Measurements from ENCODE around the gene TXNL1. TPM values are rescaled to one million over a fixed set of nuclear protein-coding genes. Genes with fewer than 3 reads are reported as not detected.

Gene TXNL1
- total and polyA plus RNA-seq, 2 donors (not counting 3 experiments of a cell fraction or from before 2014, with no cell fraction given): 29.5 to 81.2 TPM

- intact Hi-C loops (cut with micrococcal nuclease) (no loop called here), dilution Hi-C loops (cut with MboI; ENCODE audit: extremely low pct_ligation_motif_present, low sequenced_read_pairs) (no loop called here)
- no peak for FAIRE-seq
- TF ChIP-seq JUN (IDR thresholded peaks at IDR 0.05; ENCODE audit: borderline replicate concordance, insufficient read depth, insufficient read length, low read depth): no peak
- Histone ChIP-seq H3K4me1 (ENCODE audit: control insufficient read depth, extremely low read depth, insufficient read depth, low read length) (peaks cover 13% of the 10 kb centered on the region), H3K27ac (ENCODE audit: insufficient read depth, low read depth, low read length) (no peak overlapping the region), H3K27me3 (ENCODE audit: control insufficient read depth in 2 of 2, insufficient read depth in 2 of 2, low read length in 2 of 2) (no peaks in the 10 kb centered on the region), H3K79me2 (ENCODE audit: control insufficient read depth, insufficient read depth, low read length) (peaks cover 98% of the 10 kb centered on the region), H2AFZ (ENCODE audit: low read depth, low read length) (no peak overlapping the region), H4K20me1 (replicated peaks; ENCODE audit: control insufficient read depth, extremely low read depth, insufficient read depth, low read length) (peaks cover 15% of the 10 kb centered on the region), H3K4me3 (replicated peaks in 1 of 3; ENCODE audit: insufficient read depth in 1 of 3, low read depth in 1 of 3, low read length in 3 of 3) (no peak overlapping the region), H3K36me3 (ENCODE audit: control insufficient read depth in 2 of 2, extremely low read depth in 1 of 2, insufficient read depth in 2 of 2, low read length in 2 of 2) (peaks cover 0 to 2% of the 10 kb centered on the region in 2 experiments), H3K9me3 (replicated peaks; ENCODE audit: control insufficient read depth, insufficient read depth, low read length) (no peaks in the 10 kb centered on the region), H3K9me1 (replicated peaks; ENCODE audit: control insufficient read depth, extremely low read depth, insufficient read depth, low read length) (no peaks in the 10 kb centered on the region), H3K4me2 (ENCODE audit: insufficient read depth, low read length) (no peak overlapping the region), H3K9ac (replicated peaks; ENCODE audit: extremely low read depth, insufficient read depth, low read length) (no peak overlapping the region)
- ChIA-PET CTCF (interaction anchor here (1.1 to 1.3 kb wide), 2 partner anchors 14 to 16 kb away, joined by 3 to 4 read pairs; no protein-coding TSS in a partner anchor), POLR2A (interaction anchor here (0.7 kb wide), 1 partner anchor 9 kb away, joined by 6 read pairs; no protein-coding TSS in a partner anchor)
- BruUV-seq (replicated peaks): no TSS peak
- DNase-seq (ENCODE audit: low read depth, low spot score): no peak
Measured at GRCh38 chr18:56632070-56633022, 6.0 kb downstream of the TXNL1 start.

- Histone ChIP-seq H4K20me1 (replicated peaks; ENCODE audit: control insufficient read depth, extremely low read depth, insufficient read depth, low read length) (peaks cover 8% of the 10 kb centered on the region), H3K79me2 (ENCODE audit: control insufficient read depth, insufficient read depth, low read length) (peaks cover 80% of the 10 kb centered on the region), H3K27me3 (ENCODE audit: control insufficient read depth in 2 of 2, insufficient read depth in 2 of 2, low read length in 2 of 2) (no peaks in the 10 kb centered on the region), H3K9ac (replicated peaks; ENCODE audit: extremely low read depth, insufficient read depth, low read length) (no peak overlapping the region), H3K4me1 (ENCODE audit: control insufficient read depth, extremely low read depth, insufficient read depth, low read length) (no peaks in the 10 kb centered on the region), H3K9me3 (replicated peaks; ENCODE audit: control insufficient read depth, insufficient read depth, low read length) (no peaks in the 10 kb centered on the region), H2AFZ (ENCODE audit: low read depth, low read length) (no peak overlapping the region), H3K27ac (ENCODE audit: insufficient read depth, low read depth, low read length) (no peak overlapping the region), H3K36me3 (ENCODE audit: control insufficient read depth in 2 of 2, extremely low read depth in 1 of 2, insufficient read depth in 2 of 2, low read length in 2 of 2) (peaks cover 0 to 3% of the 10 kb centered on the region in 2 experiments), H3K4me2 (ENCODE audit: insufficient read depth, low read length) (no peak overlapping the region), H3K9me1 (replicated peaks; ENCODE audit: control insufficient read depth, extremely low read depth, insufficient read depth, low read length) (no peaks in the 10 kb centered on the region), H3K4me3 (replicated peaks in 1 of 3; ENCODE audit: insufficient read depth in 1 of 3, low read depth in 1 of 3, low read length in 3 of 3) (no peak overlapping the region)
- TF ChIP-seq POLR2AphosphoS5 (IDR thresholded peaks at IDR 0.05; ENCODE audit: insufficient read depth, low read depth, low read length) (no peak), JUN (IDR thresholded peaks at IDR 0.05; ENCODE audit: borderline replicate concordance, insufficient read depth, insufficient read length, low read depth) (no peak), EZH2 (IDR thresholded peaks at IDR 0.05; ENCODE audit: borderline replicate concordance, low read depth, low read length, severe bottlenecking) (no peak), FOS (IDR thresholded peaks at IDR 0.05; ENCODE audit: borderline replicate concordance, insufficient read depth, low read length) (no peak), MAX (IDR thresholded peaks at IDR 0.05; ENCODE audit: insufficient read depth, insufficient read length) (no peak), MYC (IDR thresholded peaks at IDR 0.05; ENCODE audit: low read depth, low read length) (no peak), POLR2A (IDR thresholded peaks at IDR 0.05; ENCODE audit: low read depth, low read length) (no peak), CTCF (IDR thresholded peaks at IDR 0.05; ENCODE audit: extremely low read depth in 1 of 2, insufficient read depth in 1 of 2, low read depth in 1 of 2, low read length in 2 of 2) (no peak), GATA2 (IDR thresholded peaks at IDR 0.05; ENCODE audit: insufficient read depth, insufficient read length, low read depth, low read length) (no peak)
- intact Hi-C loops (cut with micrococcal nuclease) (no loop called here), dilution Hi-C loops (cut with MboI; ENCODE audit: extremely low pct_ligation_motif_present, low sequenced_read_pairs) (no loop called here)
- no TSS peak for BruUV-seq (replicated peaks)
- DNase-seq (ENCODE audit: low read depth, low spot score): no peak
- FAIRE-seq: no peak
- ChIA-PET CTCF (no interaction called here), POLR2A (no interaction called here)
Measured at GRCh38 chr18:56627991-56628390, 10.4 kb downstream of the TXNL1 start.

All from endothelial cell of umbilical vein (primary cell).